GM15510 (cell line): ENCODE measurements around the gene APOC1.
"Not testable (repeated sequence)": the region's sequence is repeated elsewhere in the genome, so short reads cannot be mapped to it uniquely, and the experiment has no call there.

Source experiments
- POLR2A ChIP-seq: IDR thresholded peaks from 3 replicates; pipeline ENCODE4 v1.6.1; 2011; ENCODE audit warnings: borderline replicate concordance; ENCODE audit not compliant: insufficient read length; ENCODE audit errors: extremely low read depth

Gene APOC1

DNA sequence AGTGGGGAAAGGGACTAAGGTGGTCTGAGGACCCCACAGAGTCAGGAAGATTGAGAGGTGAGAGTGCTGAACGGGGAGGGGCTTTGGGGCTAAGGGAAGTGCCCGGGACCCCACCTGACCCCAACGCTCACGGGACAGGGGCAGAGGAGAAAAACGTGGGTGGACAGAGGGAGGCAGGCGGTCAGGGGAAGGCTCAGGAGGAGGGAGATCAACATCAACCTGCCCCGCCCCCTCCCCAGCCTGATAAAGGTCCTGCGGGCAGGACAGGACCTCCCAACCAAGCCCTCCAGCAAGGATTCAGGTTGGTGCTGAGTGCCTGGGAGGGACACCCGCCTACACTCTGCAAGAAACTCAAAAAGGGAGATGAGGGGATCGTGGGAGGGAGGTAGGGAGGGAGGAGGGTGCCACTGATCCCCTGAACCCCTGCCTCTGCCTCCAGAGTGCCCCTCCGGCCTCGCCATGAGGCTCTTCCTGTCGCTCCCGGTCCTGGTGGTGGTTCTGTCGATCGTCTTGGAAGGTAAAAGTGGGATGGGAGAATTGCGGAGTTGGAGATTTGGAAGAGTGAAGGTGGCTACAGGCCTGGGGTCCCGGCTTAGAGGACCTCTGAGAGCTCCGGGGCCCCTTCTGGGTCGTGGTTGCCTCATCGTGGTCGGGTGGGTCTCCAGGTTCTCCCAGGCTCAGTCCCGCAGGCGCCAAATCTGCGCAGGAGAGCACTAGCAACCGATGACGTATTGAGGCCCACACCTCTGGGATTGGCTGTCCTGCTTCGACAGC lies at the start of gene APOC1:
TSS of gene APOC1 (plus strand) at position 176 of the 774 bp plus-strand sequence. CDS start at position 460, 284 bp downstream.
- not testable (repeated sequence) for TF ChIP-seq POLR2A

DNA sequence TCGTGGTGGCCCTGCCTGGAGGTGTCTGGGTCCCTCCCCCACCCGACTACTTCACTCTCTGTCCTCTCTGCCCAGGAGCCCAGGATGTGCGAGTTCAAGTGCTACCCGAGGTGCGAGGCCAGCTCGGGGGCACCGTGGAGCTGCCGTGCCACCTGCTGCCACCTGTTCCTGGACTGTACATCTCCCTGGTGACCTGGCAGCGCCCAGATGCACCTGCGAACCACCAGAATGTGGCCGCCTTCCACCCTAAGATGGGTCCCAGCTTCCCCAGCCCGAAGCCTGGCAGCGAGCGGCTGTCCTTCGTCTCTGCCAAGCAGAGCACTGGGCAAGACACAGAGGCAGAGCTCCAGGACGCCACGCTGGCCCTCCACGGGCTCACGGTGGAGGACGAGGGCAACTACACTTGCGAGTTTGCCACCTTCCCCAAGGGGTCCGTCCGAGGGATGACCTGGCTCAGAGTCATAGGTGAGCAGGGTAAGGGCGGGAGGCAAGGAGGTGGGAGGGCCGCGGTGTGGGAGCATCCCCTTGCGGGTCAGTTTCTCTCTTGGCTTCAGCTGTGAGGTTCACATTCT lies 49.1 kb upstream of the APOC1 start:
- no peak for TF ChIP-seq POLR2A

DNA sequence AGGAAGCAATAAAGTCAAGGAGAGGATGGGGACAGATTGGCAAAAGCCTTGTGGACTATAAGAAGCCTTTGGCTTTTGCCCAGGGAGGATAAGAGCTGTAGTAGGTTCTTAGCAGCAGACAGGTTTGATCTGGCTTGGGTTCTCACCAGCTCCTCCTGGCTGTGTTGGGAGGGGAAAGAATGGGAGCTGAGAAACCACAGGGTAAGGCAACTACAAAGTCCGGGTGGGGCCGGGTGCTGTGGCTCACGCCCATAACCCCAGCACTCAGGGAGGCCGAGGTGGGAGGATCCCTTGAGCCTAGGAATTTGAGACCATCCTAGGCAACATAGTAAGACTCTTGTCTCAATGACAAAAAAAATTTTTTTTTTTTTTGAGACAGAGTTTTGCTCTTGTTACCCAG lies 47.7 kb upstream of the APOC1 start:
- TF ChIP-seq POLR2A, result no peak

DNA sequence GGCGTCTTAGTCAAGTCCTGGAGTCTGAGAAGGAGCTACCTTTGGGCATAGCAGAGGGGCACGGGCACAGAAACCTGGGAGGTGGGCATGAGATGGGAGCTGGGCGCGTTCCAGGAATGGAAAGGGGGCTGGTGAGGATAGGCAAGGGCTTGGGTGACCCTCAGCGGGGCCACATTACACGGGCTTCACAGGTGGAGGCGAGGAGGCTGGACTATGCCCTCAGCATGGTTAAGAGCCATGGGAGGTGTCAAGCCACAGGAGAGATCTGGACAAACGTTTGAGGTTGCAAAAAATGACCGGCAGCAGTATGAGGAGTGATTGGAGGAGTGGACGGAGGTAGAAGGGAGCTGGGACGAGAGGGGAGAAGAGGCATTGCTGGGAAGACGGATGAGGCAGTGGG lies 46.8 kb upstream of the APOC1 start:
- TF ChIP-seq POLR2A, result no peak

DNA sequence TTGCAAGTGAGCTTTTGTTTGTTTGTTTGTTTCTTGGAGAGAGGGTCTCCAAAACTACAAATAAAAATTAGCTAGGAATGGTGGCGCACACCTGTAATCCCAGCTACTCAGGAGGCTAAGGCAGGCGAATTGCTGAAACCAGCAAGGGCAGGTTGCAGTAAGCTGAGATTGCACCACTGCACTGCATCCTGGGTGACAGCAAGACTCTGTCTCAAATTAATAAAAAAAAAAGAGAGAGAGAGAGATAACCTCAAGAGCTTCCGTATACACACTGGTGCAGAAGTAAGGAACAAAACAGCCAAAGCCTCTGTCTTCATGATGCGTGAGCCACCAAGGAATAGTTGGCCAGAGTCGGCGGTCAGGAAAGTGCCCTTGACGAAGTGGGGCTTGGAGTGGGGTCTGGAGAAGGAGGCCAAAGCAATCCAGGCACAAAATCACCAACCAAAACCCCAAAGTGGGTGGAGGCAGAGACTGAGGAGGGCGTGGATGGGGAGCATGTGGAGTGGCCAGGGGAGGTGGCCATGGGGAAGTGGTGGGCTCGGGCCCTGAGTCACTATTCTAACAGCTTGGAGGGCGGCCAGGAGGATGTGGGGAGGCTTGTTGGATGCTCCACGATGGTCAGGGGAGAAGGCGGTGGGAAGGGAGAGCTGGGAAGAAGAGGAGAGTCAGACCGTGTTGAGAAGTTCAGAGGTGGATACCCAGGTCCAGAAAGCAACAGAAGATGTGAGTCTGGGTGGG lies 44.5 kb upstream of the APOC1 start:
- no peak for TF ChIP-seq POLR2A

DNA sequence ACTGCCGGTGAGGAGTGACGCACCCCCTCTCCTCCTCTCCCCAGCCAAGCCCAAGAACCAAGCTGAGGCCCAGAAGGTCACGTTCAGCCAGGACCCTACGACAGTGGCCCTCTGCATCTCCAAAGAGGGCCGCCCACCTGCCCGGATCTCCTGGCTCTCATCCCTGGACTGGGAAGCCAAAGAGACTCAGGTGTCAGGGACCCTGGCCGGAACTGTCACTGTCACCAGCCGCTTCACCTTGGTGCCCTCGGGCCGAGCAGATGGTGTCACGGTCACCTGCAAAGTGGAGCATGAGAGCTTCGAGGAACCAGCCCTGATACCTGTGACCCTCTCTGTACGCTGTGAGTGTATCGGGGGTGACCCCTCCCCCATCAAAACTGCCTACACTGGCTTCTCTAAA lies 42.6 kb upstream of the APOC1 start:
- no peak for TF ChIP-seq POLR2A

DNA sequence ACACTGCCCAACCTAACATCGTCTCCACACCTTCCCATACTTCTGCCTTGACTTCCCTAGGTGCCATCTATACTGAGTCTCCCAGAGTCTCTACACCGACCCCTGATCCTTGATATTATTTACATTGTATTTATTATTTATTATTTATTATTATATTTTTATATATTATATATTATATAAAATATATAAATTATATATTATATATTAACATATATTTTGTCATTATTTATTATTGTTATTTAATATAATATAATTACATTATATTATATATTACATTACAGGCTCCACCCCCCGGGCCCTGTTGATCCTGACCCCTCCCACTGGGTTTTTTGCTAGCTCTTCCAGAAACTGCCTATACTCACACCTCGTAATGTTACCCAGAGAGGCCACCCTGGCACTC lies 41.7 kb upstream of the APOC1 start:
- no peak for TF ChIP-seq POLR2A

DNA sequence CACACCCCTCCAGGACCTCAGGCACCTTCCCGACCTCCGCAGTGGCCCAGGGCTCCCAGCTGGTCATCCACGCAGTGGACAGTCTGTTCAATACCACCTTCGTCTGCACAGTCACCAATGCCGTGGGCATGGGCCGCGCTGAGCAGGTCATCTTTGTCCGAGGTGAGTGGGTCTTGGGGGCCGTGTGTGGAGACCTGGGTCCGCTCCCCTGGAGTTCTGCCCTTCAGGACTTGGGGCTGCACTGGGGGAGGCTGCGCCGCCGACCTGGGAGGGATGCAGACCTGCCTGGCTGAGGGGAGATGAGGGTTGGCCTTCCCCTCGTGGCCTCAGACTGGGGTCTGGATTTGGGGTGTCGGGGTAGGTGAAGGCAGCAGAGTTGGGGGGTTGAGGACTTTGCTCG lies 40.1 kb upstream of the APOC1 start:
- no peak for TF ChIP-seq POLR2A

DNA sequence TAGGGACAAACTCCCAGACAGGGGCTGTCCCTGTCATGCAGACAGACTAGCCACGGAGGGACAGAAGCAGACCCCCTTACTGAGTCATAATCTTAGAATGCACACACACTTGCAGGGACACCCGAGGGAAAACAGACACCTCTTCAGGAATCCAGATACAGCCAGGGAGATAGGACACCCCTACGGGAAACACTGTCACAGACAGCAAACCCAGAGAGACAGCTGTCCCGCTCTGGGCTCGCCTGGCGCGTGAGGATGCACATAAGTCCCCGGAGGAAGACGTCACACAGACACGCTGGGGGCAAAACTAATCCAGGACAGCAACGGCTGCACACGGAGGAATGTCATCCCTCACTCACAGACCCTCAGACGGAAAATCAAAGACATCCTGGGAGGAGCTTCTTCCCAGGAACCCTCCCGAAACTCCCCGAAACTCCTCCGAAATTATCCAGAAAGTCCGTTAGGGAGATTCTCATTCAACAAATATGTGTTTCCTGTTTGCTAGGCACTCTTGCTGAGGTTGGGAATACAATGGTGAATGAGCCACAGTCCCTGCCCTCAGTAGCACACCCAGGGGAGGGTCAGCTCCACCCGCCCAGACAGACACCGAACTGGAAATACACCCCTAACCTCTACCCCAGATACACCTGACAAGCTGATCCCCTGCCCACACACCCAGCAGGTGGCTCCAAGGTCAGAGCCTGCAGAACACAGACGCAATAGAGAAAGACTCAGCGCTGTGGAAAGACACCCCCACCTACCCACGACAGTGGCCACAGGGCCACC lies 38.5 kb upstream of the APOC1 start:
- no peak for TF ChIP-seq POLR2A

DNA sequence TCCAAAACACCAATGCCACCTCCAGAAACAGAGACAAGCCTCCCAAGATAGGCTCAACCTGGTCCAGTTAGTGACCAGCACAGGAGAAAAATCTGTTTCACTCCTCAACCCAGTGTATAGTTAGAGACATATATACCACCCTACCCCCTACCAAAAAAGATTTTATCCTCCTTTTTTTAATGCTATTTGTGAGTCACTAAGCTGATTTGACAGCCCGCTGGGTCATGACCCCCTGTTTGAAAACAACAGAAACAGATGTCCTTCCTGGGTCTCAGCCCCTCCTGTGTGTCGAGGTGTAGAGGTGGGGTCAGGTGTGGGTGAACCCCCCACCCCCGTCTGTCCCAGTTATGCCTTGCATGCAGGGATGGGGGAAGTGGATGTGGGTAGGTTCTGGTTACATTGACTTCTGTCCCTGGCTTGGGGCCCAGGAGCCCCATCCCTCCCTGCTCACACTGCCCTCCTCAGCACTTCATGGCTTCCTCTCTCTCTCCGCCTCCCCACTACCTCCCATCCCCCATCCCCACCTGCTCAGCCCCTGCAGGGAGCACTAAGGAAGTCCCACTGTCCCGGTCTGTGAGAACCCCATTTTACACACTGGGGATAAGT lies 37.4 kb upstream of the APOC1 start:
- TF ChIP-seq POLR2A, result no peak

DNA sequence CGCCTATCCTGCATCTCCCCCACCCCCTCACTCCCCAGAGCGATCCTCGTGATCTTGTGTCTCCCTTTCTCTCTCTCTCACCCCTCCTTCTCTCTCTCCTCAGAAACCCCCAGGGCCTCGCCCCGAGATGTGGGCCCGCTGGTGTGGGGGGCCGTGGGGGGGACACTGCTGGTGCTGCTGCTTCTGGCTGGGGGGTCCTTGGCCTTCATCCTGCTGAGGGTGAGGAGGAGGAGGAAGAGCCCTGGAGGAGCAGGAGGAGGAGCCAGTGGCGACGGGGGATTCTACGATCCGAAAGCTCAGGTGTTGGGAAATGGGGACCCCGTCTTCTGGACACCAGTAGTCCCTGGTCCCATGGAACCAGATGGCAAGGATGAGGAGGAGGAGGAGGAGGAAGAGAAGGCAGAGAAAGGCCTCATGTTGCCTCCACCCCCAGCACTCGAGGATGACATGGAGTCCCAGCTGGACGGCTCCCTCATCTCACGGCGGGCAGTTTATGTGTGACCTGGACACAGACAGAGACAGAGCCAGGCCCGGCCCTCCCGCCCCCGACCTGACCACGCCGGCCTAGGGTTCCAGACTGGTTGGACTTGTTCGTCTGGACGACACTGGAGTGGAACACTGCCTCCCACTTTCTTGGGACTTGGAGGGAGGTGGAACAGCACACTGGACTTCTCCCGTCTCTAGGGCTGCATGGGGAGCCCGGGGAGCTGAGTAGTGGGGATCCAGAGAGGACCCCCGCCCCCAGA lies 36.1 kb upstream of the APOC1 start:
- TF ChIP-seq POLR2A, result no peak

DNA sequence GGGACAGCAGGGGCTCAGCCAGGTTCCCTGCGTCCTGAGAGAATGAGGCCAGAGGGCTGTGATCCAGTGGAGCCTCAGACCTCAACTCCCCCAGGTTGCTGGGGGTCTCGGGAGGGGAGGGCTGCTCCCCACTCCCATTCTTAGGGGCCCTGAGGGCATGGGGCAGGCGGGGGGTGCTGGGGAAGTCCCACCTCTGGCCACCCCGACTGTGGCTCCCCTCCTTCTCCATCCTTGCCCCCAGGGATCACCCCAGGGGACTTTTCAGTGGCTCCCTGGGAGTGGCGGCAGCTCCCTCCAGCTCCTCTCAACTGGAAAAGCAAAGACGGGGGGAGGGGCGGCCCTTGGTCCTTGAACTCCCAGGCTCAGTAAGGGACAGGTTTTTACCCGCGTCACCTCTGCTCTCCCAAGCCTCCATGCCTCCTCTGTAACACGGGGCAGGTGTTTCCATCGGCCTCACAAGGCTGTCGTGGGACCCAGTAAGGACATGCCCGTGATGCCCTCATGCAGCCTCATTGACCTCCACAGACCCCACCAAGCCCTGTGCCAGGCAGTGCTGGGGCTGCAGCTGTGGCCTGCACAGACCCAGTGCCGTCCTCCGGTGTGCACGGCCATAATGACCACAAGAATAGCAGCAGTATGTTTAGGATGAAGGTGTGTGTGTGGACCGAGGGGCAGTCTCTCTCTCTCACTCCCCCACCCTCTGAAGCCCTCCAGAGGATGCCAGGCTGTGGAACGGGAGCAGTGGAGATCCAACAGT lies 34.9 kb upstream of the APOC1 start:
- no peak for TF ChIP-seq POLR2A

DNA sequence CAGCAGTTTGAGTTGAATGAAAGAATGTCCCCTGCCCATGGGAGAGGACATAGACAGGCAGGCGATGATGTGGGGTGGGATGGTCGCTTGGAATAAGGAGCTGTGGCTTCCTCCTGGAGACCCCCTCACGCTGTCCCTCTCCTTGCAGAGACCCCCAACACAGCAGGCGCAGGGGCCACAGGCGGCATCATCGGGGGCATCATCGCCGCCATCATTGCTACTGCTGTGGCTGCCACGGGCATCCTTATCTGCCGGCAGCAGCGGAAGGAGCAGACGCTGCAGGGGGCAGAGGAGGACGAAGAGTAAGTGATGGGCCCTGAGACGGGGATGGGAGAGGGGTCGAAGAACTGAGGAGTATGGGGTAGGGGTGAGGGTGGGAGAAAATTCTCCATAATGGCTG lies 32.3 kb upstream of the APOC1 start:
- TF ChIP-seq POLR2A, result no peak
